ENCODE measurements around the gene JAKMIP1.

DNA sequence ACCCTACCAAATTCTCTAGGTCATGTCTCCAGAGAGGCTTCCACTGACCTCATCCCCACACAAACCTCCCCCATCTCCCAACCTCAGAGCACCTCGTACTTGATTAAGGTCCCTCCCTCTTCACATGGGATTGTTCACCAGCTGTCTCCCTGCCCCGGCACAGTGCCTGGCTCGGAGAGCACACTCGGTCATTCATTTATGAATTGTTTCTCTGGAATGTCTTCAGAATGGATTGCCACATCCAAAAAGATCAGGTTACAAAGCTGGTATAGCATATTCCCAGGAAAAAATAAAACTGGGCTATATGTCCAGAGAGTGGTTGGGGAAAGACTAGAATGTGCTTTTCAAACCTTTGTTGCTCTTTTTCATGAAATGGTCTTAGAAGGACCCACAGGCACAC is 21.6 kb downstream of the JAKMIP1 start:
- TF ChIP-seq, protein P1, sequence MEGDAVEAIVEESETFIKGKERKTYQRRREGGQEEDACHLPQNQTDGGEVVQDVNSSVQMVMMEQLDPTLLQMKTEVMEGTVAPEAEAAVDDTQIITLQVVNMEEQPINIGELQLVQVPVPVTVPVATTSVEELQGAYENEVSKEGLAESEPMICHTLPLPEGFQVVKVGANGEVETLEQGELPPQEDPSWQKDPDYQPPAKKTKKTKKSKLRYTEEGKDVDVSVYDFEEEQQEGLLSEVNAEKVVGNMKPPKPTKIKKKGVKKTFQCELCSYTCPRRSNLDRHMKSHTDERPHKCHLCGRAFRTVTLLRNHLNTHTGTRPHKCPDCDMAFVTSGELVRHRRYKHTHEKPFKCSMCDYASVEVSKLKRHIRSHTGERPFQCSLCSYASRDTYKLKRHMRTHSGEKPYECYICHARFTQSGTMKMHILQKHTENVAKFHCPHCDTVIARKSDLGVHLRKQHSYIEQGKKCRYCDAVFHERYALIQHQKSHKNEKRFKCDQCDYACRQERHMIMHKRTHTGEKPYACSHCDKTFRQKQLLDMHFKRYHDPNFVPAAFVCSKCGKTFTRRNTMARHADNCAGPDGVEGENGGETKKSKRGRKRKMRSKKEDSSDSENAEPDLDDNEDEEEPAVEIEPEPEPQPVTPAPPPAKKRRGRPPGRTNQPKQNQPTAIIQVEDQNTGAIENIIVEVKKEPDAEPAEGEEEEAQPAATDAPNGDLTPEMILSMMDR (IDR thresholded peaks at IDR 0.05), result no peak
- TF ChIP-seq POLR2A (IDR thresholded peaks at IDR 0.05), result no peak
